ENCODE measurements around the gene CACNG4. TPM values are rescaled to one million over a fixed set of nuclear protein-coding genes. Genes with fewer than 3 reads are reported as not detected.
A peak's percentile ranks its signal among the peaks of the same experiment; 100 is the strongest.

Gene CACNG4
- total RNA-seq, 2 experiments from 2014 or later: not detected

GRCh38 chr17:67054011-67054591, 89.6 kb downstream of the CACNG4 start:
- H3K4me3 Mint-ChIP-seq: no peak overlapping the region
- H3K4me1 Mint-ChIP-seq: no peaks in the 10 kb centered on the region
- ChIA-PET CTCF (no interaction called here), POLR2A (no interaction called here)
- H3K36me3 Mint-ChIP-seq (ENCODE audit: low read depth): peaks cover under 1% of the 10 kb centered on the region
- no peaks in the 10 kb centered on the region for H3K27me3 Mint-ChIP-seq
- H3K9me3 Mint-ChIP-seq: peaks cover 4% of the 10 kb centered on the region
- DNase-seq: peak; percentile 9
- no peak overlapping the region for H3K27ac Mint-ChIP-seq

GRCh38 chr17:67054608-67055007, 90.1 kb downstream of the CACNG4 start:
- Mint-ChIP-seq H3K4me3 (no peak overlapping the region), H3K9me3 (no peaks in the 10 kb centered on the region), H3K27ac (no peak overlapping the region), H3K4me1 (no peaks in the 10 kb centered on the region), H3K27me3 (no peaks in the 10 kb centered on the region), H3K36me3 (ENCODE audit: low read depth) (no peaks in the 10 kb centered on the region)
- CTCF ChIA-PET: no interaction called here
- no peak for DNase-seq
- POLR2A ChIA-PET: no interaction called here

- ChIA-PET CTCF (no interaction called here), POLR2A (interaction anchor here (1.3 kb wide), 1 partner anchor 13 kb away, joined by 3 read pairs; no protein-coding TSS in a partner anchor)
- Mint-ChIP-seq H3K27ac (no peak overlapping the region), H3K4me3 (no peak overlapping the region), H3K36me3 (ENCODE audit: low read depth) (no peaks in the 10 kb centered on the region), H3K27me3 (no peaks in the 10 kb centered on the region), H3K4me1 (no peaks in the 10 kb centered on the region), H3K9me3 (no peaks in the 10 kb centered on the region)
- peak; percentile 11 for DNase-seq
Observed at GRCh38 chr17:67055041-67055443, 90.5 kb downstream of the CACNG4 start.

GRCh38 chr17:67055811-67056745, 91.6 kb downstream of the CACNG4 start:
- H3K27ac Mint-ChIP-seq: no peak overlapping the region
- CTCF ChIA-PET: no interaction called here
- no peaks in the 10 kb centered on the region for H3K4me1 Mint-ChIP-seq

DNA sequence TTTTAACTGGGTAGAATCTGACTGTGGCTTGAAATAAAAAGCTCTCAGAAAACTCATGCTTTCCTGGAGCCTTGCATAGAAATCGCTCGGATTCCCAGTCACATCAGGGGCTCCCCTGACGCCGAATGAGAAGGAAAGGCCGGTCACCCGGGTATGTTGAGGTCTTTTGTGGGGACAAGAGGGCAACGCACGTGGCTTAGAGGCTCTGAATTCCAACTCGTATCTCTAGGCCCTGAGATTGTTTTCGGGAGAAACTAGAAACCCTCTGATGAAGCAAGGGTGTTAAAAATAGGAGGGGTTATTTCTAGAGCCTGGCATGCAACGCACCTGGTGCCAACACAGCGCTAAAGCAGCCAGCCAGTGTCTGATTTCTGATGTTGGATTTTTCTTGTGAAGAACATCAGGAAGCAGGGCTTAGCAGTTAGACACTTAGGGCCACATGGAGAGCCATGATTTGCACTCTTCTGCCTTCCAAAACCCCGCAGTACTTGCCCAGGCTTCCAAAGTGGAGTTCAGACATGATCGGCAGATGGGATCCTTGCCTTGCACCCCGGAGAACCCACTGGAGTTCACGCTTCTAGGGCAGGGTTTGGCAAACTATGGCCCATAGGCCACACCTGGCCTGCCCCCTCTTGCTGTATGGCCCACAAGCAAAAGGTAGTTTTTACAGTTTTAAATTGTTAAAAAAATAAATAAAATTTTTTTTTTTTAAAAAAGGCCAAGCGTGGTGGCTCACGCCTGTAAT, 92.4 kb downstream of the CACNG4 start:
- H3K27me3 Mint-ChIP-seq: no peaks in the 10 kb centered on the region
- CTCF ChIA-PET: no interaction called here
- no peaks in the 10 kb centered on the region for H3K36me3 Mint-ChIP-seq (ENCODE audit: low read depth)
- POLR2A ChIA-PET: no interaction called here
- H3K27ac Mint-ChIP-seq: no peak overlapping the region
- no peak overlapping the region for H3K4me3 Mint-ChIP-seq
- DNase-seq: peak; percentile 9
- no peaks in the 10 kb centered on the region for H3K4me1 Mint-ChIP-seq
- no peaks in the 10 kb centered on the region for H3K9me3 Mint-ChIP-seq

More at GRCh38 chr17:67055811-67056745, 91.6 kb downstream of the CACNG4 start:
- no peaks in the 10 kb centered on the region for H3K27me3 Mint-ChIP-seq
- DNase-seq: peak; percentile 11
- no peaks in the 10 kb centered on the region for H3K9me3 Mint-ChIP-seq
- no peaks in the 10 kb centered on the region for H3K36me3 Mint-ChIP-seq (ENCODE audit: low read depth)
- POLR2A ChIA-PET: interaction anchor here (1.3 kb wide), 1 partner anchor 12 kb away, joined by 3 read pairs; no protein-coding TSS in a partner anchor
- no peak overlapping the region for H3K4me3 Mint-ChIP-seq

- Mint-ChIP-seq H3K27me3 (no peaks in the 10 kb centered on the region), H3K4me3 (no peak overlapping the region), H3K27ac (no peak overlapping the region), H3K4me1 (no peaks in the 10 kb centered on the region), H3K9me3 (no peaks in the 10 kb centered on the region), H3K36me3 (ENCODE audit: low read depth) (no peaks in the 10 kb centered on the region)
- ChIA-PET POLR2A (no interaction called here), CTCF (no interaction called here)
- DNase-seq: no peak
Observed at GRCh38 chr17:67058036-67058435, 93.5 kb downstream of the CACNG4 start.

DNA sequence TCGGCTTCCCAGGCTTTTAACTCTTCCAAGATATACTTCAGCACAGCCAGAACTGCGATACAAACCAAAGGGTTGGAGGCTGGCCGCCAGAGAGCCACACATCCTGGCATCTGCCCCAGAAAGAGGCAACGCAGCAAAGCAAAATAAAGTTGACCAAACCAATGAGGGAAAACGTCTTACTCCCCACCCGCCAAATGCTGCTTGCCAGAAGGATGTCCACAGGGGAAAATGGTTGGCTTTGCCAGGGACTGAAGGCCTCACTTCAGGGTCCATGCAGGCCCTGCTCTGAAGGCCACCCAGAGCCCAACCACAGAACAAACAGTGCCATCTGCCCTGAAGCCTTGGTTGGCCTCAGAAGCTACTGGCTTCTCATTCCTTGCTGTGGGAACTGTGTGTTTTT, 94.9 kb downstream of the CACNG4 start:
- ChIA-PET CTCF (no interaction called here), POLR2A (no interaction called here)
- no peaks in the 10 kb centered on the region for H3K36me3 Mint-ChIP-seq (ENCODE audit: low read depth)
- H3K27me3 Mint-ChIP-seq: no peaks in the 10 kb centered on the region
- no peak overlapping the region for H3K27ac Mint-ChIP-seq
- no peaks in the 10 kb centered on the region for H3K9me3 Mint-ChIP-seq
- no peaks in the 10 kb centered on the region for H3K4me1 Mint-ChIP-seq
- no peak for DNase-seq
- H3K4me3 Mint-ChIP-seq: no peak overlapping the region

GRCh38 chr17:67063141-67063540, 98.6 kb downstream of the CACNG4 start:
- no peak overlapping the region for H3K27ac Mint-ChIP-seq
- CTCF ChIA-PET: no interaction called here
- no peaks in the 10 kb centered on the region for H3K36me3 Mint-ChIP-seq (ENCODE audit: low read depth)
- H3K27me3 Mint-ChIP-seq: no peaks in the 10 kb centered on the region
- no peak for DNase-seq
- H3K4me3 Mint-ChIP-seq: no peak overlapping the region
- POLR2A ChIA-PET: no interaction called here
- H3K9me3 Mint-ChIP-seq: no peaks in the 10 kb centered on the region
- no peaks in the 10 kb centered on the region for H3K4me1 Mint-ChIP-seq

- no peaks in the 10 kb centered on the region for H3K4me1 Mint-ChIP-seq
- ChIA-PET POLR2A (no interaction called here), CTCF (no interaction called here)
- no peak for DNase-seq
- peaks cover 8% of the 10 kb centered on the region for H3K36me3 Mint-ChIP-seq (ENCODE audit: low read depth)
- no peaks in the 10 kb centered on the region for H3K9me3 Mint-ChIP-seq
- H3K27me3 Mint-ChIP-seq: no peaks in the 10 kb centered on the region
- H3K4me3 Mint-ChIP-seq: no peak overlapping the region
- no peak overlapping the region for H3K27ac Mint-ChIP-seq
Observed at GRCh38 chr17:67066717-67067116, 102.2 kb downstream of the CACNG4 start.

- POLR2A ChIA-PET: interaction anchor here (1.0 to 2.1 kb wide), 4 partner anchors 10 to 292 kb away, joined by 3 to 4 read pairs (median 3); no protein-coding TSS in a partner anchor
- Mint-ChIP-seq H3K4me3 (no peak overlapping the region), H3K36me3 (ENCODE audit: low read depth) (peaks cover 8% of the 10 kb centered on the region), H3K27me3 (no peaks in the 10 kb centered on the region), H3K9me3 (no peaks in the 10 kb centered on the region), H3K27ac (peak overlapping the region; percentile 12), H3K4me1 (no peaks in the 10 kb centered on the region)
- CTCF ChIA-PET: no interaction called here
- DNase-seq: no peak
Observed at GRCh38 chr17:67067571-67068482, 103.3 kb downstream of the CACNG4 start.

- no peaks in the 10 kb centered on the region for H3K27me3 Mint-ChIP-seq
- POLR2A ChIA-PET: interaction anchor here (1.0 to 2.1 kb wide), 4 partner anchors 9 to 290 kb away, joined by 3 to 4 read pairs (median 3); no protein-coding TSS in a partner anchor
- no peak overlapping the region for H3K4me3 Mint-ChIP-seq
- peaks cover 17% of the 10 kb centered on the region for H3K36me3 Mint-ChIP-seq (ENCODE audit: low read depth)
- no peaks in the 10 kb centered on the region for H3K4me1 Mint-ChIP-seq
- H3K27ac Mint-ChIP-seq: no peak overlapping the region
- CTCF ChIA-PET: interaction anchor here (0.5 kb wide), 1 partner anchor 201 kb away, joined by 5 read pairs; no protein-coding TSS in a partner anchor
- DNase-seq: no peak
- no peaks in the 10 kb centered on the region for H3K9me3 Mint-ChIP-seq
Observed at GRCh38 chr17:67068999-67069398, 104.5 kb downstream of the CACNG4 start.

DNA sequence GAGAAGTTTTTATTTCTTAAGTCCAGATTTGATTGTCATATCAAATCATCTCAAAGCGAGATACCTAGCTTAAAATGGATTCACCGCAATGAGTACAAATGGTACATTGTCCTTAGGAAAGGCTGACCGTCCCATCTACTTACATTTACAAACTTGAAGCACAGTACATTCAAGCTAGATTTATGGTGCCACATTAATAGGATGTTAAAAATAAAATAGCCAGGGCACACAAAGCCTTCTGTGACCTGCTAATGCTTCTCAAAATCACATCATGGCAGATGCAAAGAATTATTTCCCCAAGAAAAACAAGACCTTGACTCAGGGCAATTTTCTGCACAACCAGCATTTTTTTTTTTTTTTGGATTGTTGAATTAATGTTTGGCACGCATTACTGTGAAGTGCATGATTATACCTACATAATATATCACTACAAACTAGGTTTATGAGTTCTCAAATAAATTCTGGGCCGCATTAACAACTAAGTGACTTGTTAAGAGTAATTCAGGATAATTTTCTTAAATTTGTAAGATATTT, 105.2 kb downstream of the CACNG4 start:
- no peaks in the 10 kb centered on the region for H3K27me3 Mint-ChIP-seq
- H3K9me3 Mint-ChIP-seq: no peaks in the 10 kb centered on the region
- CTCF ChIA-PET: interaction anchor here (0.5 kb wide), 1 partner anchor 201 kb away, joined by 5 read pairs; no protein-coding TSS in a partner anchor
- POLR2A ChIA-PET: interaction anchor here (1.2 to 2.1 kb wide), 2 partner anchors 8 to 12 kb away, joined by 3 to 4 read pairs; no protein-coding TSS in a partner anchor
- H3K27ac Mint-ChIP-seq: no peak overlapping the region
- DNase-seq: no peak
- peaks cover 18% of the 10 kb centered on the region for H3K36me3 Mint-ChIP-seq (ENCODE audit: low read depth)
- H3K4me3 Mint-ChIP-seq: no peak overlapping the region
- no peaks in the 10 kb centered on the region for H3K4me1 Mint-ChIP-seq

All from activated CD4-positive, alpha-beta memory T cell treated with anti-CD3 and anti-CD28 coated beads, Interleukin-2, amount 10 ng/mL, durations not matched to agents 7 days and 5 days (primary cell).